Ovary (tissue), 9 donors: Measurements from ENCODE around the gene TPH2. TPM values are rescaled to one million over a fixed set of nuclear protein-coding genes. Genes with fewer than 3 reads are reported as not detected.

Experiments
- DNase-seq, 5 donors: peaks; one replicate each; pipeline ENCODE4 v3.0.0-alpha.2; 2019 to 2020
- H3K27ac ChIP-seq, 2 donors: fragments of 200-600 bp; one replicate each; pipeline versions ENCODE4 v1.5.1 to v1.8.0; 2019 to 2022
- H3K27me3 ChIP-seq: fragments of 200-600 bp; one replicate; pipeline ENCODE4 v1.8.0; 2022
- H3K36me3 ChIP-seq: fragments of 200-600 bp; sonication (generic); one replicate; pipeline ENCODE4 v1.5.1; 2019
- H3K4me1 ChIP-seq: one replicate; pipeline ENCODE4 v1.8.1; 2013; ENCODE audit warnings: mild to moderate bottlenecking, moderate library complexity; ENCODE audit not compliant: insufficient read depth
- H3K4me3 ChIP-seq: fragments of 200-600 bp; sonication (generic); one replicate; pipeline ENCODE4 v1.5.1; 2017
- H3K9me3 ChIP-seq, 2 donors: fragments of 200-600 bp in 1 of 2; sonication (generic) in 1 of 2; one replicate each; pipeline versions ENCODE4 v1.5.1 to v1.8.1; 2013 to 2019; ENCODE audit warnings: mild to moderate bottlenecking in 1 of 2, moderate library complexity in 1 of 2
- EP300 ChIP-seq: sonication (generic); formaldehyde crosslinking; IDR thresholded peaks from one replicate; pipeline ENCODE4 v1.6.1; 2017; ENCODE audit warnings: antibody characterized with exemption
- POLR2A ChIP-seq: fragments of 450-650 bp; IDR thresholded peaks from one replicate; pipeline ENCODE4 v1.6.1; 2017; ENCODE audit warnings: antibody characterized with exemption, mild to moderate bottlenecking, moderate library complexity
- WGBS, 3 donors: extraction: QIAGEN DNeasy Blood & Tissue Kit in 1 of 3; methylation state at CpG; one replicate each; pipeline versions ENCODE4 v1.1.5 to v1.1.7; 2013 to 2017; 5-methylcytosine and 5-hydroxymethylcytosine counted together
- intact Hi-C, 4 donors: fragments of 100-400 bp; cut with DNase I; formaldehyde crosslinking; loops; one replicate each; pipeline versions ENCODE4 v1.11.0 to v1.15.1; 2022 to 2023
- polyA plus RNA-seq, 2 donors: library from polyadenylated mRNA; stranded (reverse); fragments of 200-250 nt in 1 of 2; fragments of 350-450 nt in 1 of 2; fragmentation: Illumina TruSeq in 1 of 2; extraction: RNeasy Lipid Tissue Mini Kit (QIAGEN cat#74804) in 1 of 2; gene quantifications; one replicate each; pipeline ENCODE4 v1.2.3, GENCODE V29; 2013 to 2014
- total RNA-seq, 7 donors: library from RNA; depleted of rRNA in 2 of 7; stranded (reverse); fragments of >200 nt in 2 of 7; fragmentation: NEBNext Ultra II Directional in 3 of 7; extraction: Animal tissue kit (Norgen Biotek cat#: 25700) in 3 of 7; gene quantifications; one replicate each; pipeline versions ENCODE4 v1.1.0 to v1.2.4, GENCODE V29; 2016 to 2023
- TF ChIP-seq, protein P1 (sequence below), 3 donors: fragments of 450-650 bp in 2 of 3; fragments of 200-600 bp in 1 of 3; IDR thresholded peaks; one replicate each; pipeline versions ENCODE4 v1.5.1 to v1.8.0; 2016 to 2022; ENCODE audit warnings: antibody characterized with exemption in 3 of 3, mild to moderate bottlenecking in 1 of 3
- donor health status: DM: no; HTN: no; CAD: no; lungs with moderate emphysema.
- donor health status: DM: no; HTN: no; CAD: no.
- donor health status: Bipolar disorder and iron deficiency.
- donor health status: DM: yes; HTN: yes; CAD: no.
- donor health status: DM: no; HTN: no; CAD: no.
- donor health status: DM: yes; HTN: yes; CAD: no.

TPH2 gene
- total and polyA plus RNA-seq, 9 donors: 0.23 TPM; not detected in 8

DNA sequence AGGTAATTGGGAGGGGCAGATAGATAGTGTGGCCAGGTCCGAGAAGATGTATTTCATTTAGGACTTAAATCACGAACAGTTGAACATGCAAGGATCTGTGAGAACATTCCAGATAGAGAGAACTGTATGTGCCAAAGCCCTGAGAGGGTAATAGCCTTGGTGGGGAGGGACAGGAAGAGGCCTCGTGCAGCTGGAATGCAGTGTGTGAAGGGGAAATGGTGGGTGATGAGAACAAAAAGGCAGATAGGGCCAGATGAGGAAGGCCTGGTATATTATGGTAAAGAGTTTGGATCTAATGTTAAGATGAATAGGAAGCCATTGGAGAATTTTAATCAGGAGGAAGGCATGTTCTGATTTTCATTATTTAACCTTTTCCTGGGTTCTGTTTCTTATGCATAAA is 136.3 kb downstream of the TPH2 start:
- DNase-seq: no peak
- Histone ChIP-seq H3K27ac (no peak overlapping the region), H3K4me3 (no peak overlapping the region), H3K36me3 (no peaks in the 10 kb centered on the region), H3K4me1 (no peaks in the 10 kb centered on the region), H3K9me3 (no peaks in the 10 kb centered on the region), H3K27me3 (no peaks in the 10 kb centered on the region)
- 36% methylated on average over 3 of the region's 3 CpGs for WGBS, 3 donors
- intact Hi-C loops: no loop called here
- TF ChIP-seq, protein P1, sequence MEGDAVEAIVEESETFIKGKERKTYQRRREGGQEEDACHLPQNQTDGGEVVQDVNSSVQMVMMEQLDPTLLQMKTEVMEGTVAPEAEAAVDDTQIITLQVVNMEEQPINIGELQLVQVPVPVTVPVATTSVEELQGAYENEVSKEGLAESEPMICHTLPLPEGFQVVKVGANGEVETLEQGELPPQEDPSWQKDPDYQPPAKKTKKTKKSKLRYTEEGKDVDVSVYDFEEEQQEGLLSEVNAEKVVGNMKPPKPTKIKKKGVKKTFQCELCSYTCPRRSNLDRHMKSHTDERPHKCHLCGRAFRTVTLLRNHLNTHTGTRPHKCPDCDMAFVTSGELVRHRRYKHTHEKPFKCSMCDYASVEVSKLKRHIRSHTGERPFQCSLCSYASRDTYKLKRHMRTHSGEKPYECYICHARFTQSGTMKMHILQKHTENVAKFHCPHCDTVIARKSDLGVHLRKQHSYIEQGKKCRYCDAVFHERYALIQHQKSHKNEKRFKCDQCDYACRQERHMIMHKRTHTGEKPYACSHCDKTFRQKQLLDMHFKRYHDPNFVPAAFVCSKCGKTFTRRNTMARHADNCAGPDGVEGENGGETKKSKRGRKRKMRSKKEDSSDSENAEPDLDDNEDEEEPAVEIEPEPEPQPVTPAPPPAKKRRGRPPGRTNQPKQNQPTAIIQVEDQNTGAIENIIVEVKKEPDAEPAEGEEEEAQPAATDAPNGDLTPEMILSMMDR (IDR thresholded peaks at IDR 0.05): no peak
- TF ChIP-seq EP300 (no peak), POLR2A (no peak)

DNA sequence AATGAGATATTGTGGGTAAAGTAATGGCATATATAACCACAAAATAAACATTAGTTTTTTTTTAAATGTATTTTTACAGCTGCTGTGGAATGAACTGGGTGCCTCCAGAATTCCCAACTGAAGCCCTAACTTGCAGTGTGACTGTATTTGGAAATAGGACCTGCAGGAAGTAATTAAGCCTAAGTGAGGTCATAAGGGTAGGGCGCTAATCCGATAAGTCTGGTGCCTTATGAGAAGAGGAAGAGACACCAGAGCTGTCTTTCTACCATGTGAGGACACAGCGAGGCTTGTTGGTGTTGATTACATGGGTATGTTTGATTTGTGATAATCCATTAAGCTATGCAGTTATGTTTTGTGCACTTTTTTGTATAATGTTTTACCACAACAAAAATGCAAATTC is 136.8 kb downstream of the TPH2 start:
- TF ChIP-seq EP300 (no peak), POLR2A (no peak)
- TF ChIP-seq, protein P1 (IDR thresholded peaks at IDR 0.05): no peak
- intact Hi-C loops: no loop called here
- DNase-seq: no peak
- Histone ChIP-seq H3K9me3 (no peaks in the 10 kb centered on the region), H3K27ac (no peak overlapping the region), H3K4me1 (no peaks in the 10 kb centered on the region), H3K4me3 (no peak overlapping the region), H3K36me3 (no peaks in the 10 kb centered on the region), H3K27me3 (no peaks in the 10 kb centered on the region)
- 71 to 83% (median 80%) methylated on average over 3 of the region's 3 CpGs for WGBS, 3 donors

DNA sequence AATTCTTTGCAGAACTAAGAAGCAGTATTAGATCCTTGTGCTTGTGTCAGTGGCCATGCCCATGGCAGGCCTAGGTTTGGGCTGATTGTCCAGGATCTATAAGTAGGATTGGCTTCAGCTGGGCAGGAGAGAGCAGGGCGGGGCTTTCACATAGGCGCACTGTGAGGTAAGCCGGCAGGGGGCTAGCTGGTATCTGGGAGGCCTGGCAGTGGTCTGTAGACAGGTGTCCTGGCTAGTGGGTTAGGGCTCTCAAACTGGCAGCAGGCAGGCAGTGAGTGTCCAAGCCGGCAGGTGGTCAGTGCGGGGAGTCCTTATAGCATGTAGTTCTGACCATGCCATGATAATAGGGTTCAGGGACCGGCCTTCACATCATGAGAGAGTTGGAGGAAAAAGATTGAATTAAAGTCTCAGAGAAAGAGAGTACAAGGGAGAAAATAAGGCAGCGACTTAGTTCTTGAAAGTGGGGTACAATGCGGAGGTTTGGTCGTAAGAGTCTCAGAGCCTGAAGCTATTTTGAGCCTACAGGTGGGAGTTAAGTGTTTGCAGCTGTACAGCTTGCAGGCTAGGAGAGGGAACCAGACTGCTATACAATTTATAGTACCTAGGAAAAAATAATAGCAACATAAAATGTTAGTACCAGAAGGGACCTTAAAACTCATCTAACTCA is 137.4 kb downstream of the TPH2 start:
- Histone ChIP-seq H3K4me3 (no peak overlapping the region), H3K27ac (no peak overlapping the region), H3K36me3 (no peaks in the 10 kb centered on the region), H3K27me3 (no peaks in the 10 kb centered on the region), H3K9me3 (no peaks in the 10 kb centered on the region), H3K4me1 (no peaks in the 10 kb centered on the region)
- intact Hi-C loops: no loop called here
- no peak for TF ChIP-seq POLR2A
- WGBS, 3 donors: 90 to 92% (median 92%) methylated on average over 9 of the region's 9 CpGs
- DNase-seq: no peak

DNA sequence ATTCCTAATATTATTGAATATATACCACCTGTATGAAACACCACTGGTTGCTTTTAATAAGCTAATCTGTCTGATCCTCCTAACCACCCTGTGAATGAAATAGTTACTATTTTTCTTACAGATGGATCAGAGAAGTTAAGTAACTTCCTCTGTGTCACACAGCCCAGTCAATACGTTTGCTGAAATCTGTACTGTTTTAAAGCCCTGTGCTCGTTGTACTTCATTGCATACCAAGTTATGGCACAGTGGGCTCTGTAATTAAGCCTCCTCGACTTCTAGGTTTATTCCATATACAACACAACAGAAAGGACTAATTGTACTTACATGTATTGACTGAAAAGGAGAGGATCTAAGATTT is 137.9 kb downstream of the TPH2 start:
- 82 to 84% (median 82%) methylated on average over 3 of the region's 3 CpGs for WGBS, 3 donors
- no peak for DNase-seq
- H3K4me3 ChIP-seq: no peak overlapping the region
- H3K36me3 ChIP-seq: no peaks in the 10 kb centered on the region
- H3K9me3 ChIP-seq: no peaks in the 10 kb centered on the region
- intact Hi-C loops: no loop called here
- H3K27me3 ChIP-seq: no peaks in the 10 kb centered on the region
- H3K27ac ChIP-seq: no peak overlapping the region
- TF ChIP-seq EP300: no peak
- TF ChIP-seq, protein P1 (IDR thresholded peaks at IDR 0.05): no peak
- no peak for TF ChIP-seq POLR2A
- H3K4me1 ChIP-seq: no peaks in the 10 kb centered on the region

DNA sequence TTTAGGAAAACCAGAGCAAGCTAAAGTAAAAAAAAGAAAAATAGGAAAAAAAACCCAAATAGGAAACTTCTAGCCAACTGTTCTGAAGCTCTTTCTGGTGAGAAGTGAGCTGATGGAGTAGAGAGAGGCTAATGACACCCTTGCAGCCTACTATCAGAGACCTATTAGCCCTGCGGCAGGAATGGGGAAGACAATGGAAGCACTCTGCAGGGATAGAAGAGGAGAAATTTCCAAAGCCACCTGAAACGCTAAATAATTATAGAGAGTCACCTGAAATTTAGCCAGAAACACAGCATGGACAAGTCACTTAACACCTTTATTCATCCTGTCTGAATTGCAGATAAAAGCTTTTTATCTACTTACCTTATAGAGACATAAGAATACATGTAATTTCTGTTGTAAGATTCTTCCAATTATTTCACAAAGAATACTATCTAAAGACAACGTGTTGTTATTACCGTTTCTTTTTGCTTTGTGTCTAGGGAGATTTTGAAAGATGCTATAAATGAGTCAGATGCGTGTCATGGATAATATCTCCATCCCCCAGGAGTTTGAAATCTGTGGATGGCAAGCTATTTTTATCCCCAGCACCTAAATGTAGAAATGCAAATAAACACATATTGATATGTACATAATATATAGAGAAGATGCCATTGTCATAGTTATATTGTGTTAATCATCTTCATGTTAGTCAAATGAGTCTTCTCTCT is 138.6 kb downstream of the TPH2 start:
- Histone ChIP-seq H3K9me3 (no peaks in the 10 kb centered on the region), H3K4me3 (no peak overlapping the region), H3K36me3 (no peaks in the 10 kb centered on the region), H3K4me1 (no peaks in the 10 kb centered on the region), H3K27me3 (no peaks in the 10 kb centered on the region), H3K27ac (no peak overlapping the region)
- TF ChIP-seq, protein P1 (IDR thresholded peaks at IDR 0.05): no peak
- TF ChIP-seq POLR2A: no peak
- no peak for TF ChIP-seq EP300
- 73 to 80% (median 77%) methylated on average over 5 of the region's 5 CpGs for WGBS, 3 donors
- intact Hi-C loops: no loop called here
- no peak for DNase-seq
